Measurements from ENCODE around the gene LRRC23. TPM values are rescaled to one million over a fixed set of nuclear protein-coding genes. Genes with fewer than 3 reads are reported as not detected.

The LRRC23 gene
- total RNA-seq, 4 donors from 2014 or later: 8.7 to 16.4 (median 13.0) TPM

DNA sequence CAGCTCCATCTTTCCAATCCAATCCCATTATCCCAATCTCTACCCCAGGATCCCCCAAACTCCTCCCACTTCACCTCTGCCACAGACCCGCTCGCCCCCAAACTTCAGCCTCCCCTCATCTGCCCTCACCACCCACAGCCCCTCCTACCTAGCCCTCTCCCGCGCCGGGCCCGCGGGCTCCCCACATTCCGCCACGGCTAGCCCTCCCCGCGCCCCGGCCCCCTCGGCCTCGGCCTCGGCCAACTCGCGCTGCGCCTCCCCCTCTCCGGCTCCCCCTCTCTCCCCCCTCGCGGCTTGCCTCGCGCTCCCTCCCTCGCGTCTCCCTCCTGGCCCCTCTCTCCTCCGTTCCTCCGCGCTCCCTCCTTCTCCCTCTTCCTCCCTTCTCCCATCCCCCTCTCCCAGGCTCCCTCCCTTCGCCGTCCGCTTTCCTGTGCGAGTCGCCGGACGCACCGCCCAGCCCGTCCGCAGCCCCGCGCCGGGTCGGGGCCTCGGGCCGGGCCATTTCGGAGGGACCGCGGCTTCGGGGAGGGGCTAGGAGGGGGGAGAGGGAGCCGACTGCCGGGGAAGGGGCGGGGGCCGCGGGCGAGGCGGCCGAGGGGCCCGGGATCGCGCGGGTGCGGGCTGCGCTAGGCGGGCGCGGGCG, 22.9 kb downstream of the LRRC23 start, which contains the start of gene ATN1:
TSS of gene ATN1 (plus strand) at position 581 of the 643 bp plus-strand sequence. CDS start 6,043 bp downstream, outside the sequence.
- Histone ChIP-seq H3K36me3 (no peaks in the 10 kb centered on the region), H3K9me3 (no peaks in the 10 kb centered on the region), H3K4me3 (replicated peaks in 1 of 3) (peak within 1 kb of the TSS; percentile 54 to 97 (median 79)), H3K27ac (peak within 1 kb of the TSS; percentile 97 to 99 (median 98)), H3K27me3 (no peaks in the 10 kb centered on the region), H3K4me1 (peaks cover 42 to 57% of the 10 kb centered on the region in 2 donors)
- WGBS, 2 donors: 1 to 2% methylated on average over 31 to 34 of the region's 66 CpGs
- TF ChIP-seq POLR2A (IDR thresholded peaks at IDR 0.05): peak in 1 of 2 donors; percentile 82
- TF ChIP-seq, protein P1, sequence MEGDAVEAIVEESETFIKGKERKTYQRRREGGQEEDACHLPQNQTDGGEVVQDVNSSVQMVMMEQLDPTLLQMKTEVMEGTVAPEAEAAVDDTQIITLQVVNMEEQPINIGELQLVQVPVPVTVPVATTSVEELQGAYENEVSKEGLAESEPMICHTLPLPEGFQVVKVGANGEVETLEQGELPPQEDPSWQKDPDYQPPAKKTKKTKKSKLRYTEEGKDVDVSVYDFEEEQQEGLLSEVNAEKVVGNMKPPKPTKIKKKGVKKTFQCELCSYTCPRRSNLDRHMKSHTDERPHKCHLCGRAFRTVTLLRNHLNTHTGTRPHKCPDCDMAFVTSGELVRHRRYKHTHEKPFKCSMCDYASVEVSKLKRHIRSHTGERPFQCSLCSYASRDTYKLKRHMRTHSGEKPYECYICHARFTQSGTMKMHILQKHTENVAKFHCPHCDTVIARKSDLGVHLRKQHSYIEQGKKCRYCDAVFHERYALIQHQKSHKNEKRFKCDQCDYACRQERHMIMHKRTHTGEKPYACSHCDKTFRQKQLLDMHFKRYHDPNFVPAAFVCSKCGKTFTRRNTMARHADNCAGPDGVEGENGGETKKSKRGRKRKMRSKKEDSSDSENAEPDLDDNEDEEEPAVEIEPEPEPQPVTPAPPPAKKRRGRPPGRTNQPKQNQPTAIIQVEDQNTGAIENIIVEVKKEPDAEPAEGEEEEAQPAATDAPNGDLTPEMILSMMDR (IDR thresholded peaks at IDR 0.05): no peak
- intact Hi-C loops (cut with DNase I): no loop called here
- peak; percentile 90 for DNase-seq

DNA sequence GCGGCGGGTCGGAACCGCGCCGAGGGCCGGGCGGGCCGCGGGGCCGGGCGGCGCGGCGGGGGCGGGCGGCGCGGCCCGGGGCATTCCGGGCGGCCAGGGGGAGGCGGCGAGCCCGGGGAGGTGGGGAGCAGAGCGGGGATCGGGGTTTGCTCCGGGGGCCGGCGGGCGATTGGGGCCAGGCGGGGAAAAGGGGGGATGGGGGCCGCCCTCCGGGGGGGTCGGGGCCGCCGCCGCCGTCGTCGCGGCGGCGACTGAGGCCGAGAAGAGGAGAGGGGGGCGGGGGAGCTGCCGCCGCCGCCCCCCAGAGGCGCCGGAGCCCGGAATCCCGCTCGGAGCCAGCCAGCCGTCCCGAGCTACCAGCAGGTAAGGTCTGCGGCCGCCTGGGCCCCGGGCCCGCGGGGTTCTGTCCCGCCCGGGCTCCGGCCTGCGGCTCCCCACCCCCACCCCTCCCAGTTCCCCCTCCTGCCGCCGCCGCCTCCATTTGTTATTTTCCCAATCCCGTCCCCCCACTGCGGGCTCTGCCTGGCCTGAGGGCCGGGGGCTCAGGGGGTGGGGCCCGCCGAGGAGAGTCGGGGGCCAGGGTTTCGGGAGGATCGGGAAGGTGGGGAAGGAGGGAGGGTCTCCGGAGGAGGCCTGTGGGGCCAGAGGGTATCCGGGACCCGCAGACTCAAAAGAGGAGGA, 23.5 kb downstream of the LRRC23 start:
- Histone ChIP-seq H3K27ac (peak overlapping the region; percentile 97 to 98 (median 97)), H3K4me3 (replicated peaks in 1 of 3) (peak overlapping the region; percentile 54 to 97 (median 79)), H3K27me3 (no peaks in the 10 kb centered on the region), H3K4me1 (peaks cover 42 to 58% of the 10 kb centered on the region in 2 donors), H3K36me3 (no peaks in the 10 kb centered on the region), H3K9me3 (no peaks in the 10 kb centered on the region)
- peak; percentile 48 to 49 for DNase-seq
- intact Hi-C loops (cut with DNase I): no loop called here
- TF ChIP-seq, protein P1 (IDR thresholded peaks at IDR 0.05): no peak
- TF ChIP-seq POLR2A (IDR thresholded peaks at IDR 0.05): no peak
- WGBS, 2 donors: 1 to 2% methylated on average over 14 of the region's 79 CpGs

DNA sequence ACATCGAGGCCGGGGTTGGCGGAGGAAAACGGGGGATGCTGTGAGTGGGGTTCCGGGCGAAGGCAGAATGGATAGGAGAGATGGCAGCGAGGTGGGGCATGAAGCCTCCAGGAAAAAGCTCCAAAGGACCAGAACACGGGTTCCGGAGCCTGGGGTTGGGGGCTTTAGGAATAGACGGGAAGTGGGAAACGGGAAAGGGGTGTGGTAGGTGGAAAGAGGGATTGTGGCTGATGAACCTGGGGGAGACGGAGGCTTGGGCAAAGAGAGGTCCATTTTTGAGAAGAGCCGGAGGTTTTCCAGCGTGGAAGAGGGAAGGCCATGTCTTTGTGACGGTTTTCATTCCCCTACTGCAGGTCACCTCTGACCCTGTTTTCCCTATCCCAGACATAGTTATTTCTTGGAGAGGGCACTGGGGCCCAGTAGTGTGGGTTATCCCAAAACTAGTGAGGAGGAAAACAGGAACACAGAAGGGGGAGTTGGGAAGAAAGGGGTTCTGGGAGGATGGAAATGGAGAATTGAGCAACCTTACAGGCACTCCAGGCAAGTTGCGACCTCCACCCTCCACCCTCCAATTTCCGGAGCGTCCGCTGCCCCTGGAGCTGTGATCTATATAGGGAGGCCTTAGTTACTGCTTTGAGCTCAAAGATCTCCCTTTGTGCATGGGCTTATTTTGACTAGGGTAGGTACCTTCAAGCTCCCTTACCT, 24.2 kb downstream of the LRRC23 start:
- no peak for TF ChIP-seq POLR2A (IDR thresholded peaks at IDR 0.05)
- TF ChIP-seq, protein P1 (IDR thresholded peaks at IDR 0.05): no peak
- intact Hi-C loops (cut with DNase I): no loop called here
- Histone ChIP-seq H3K27me3 (no peaks in the 10 kb centered on the region), H3K27ac (peak overlapping the region; percentile 97 to 98 (median 97)), H3K4me3 (replicated peaks in 1 of 3) (peak overlapping the region; percentile 54 to 97 (median 79)), H3K4me1 (peaks cover 42 to 64% of the 10 kb centered on the region in 2 donors), H3K9me3 (no peaks in the 10 kb centered on the region), H3K36me3 (peaks cover 2% of the 10 kb centered on the region in 2 donors)
- WGBS, 2 donors: 5 to 8% methylated on average over 19 of the region's 19 CpGs
- no peak for DNase-seq

DNA sequence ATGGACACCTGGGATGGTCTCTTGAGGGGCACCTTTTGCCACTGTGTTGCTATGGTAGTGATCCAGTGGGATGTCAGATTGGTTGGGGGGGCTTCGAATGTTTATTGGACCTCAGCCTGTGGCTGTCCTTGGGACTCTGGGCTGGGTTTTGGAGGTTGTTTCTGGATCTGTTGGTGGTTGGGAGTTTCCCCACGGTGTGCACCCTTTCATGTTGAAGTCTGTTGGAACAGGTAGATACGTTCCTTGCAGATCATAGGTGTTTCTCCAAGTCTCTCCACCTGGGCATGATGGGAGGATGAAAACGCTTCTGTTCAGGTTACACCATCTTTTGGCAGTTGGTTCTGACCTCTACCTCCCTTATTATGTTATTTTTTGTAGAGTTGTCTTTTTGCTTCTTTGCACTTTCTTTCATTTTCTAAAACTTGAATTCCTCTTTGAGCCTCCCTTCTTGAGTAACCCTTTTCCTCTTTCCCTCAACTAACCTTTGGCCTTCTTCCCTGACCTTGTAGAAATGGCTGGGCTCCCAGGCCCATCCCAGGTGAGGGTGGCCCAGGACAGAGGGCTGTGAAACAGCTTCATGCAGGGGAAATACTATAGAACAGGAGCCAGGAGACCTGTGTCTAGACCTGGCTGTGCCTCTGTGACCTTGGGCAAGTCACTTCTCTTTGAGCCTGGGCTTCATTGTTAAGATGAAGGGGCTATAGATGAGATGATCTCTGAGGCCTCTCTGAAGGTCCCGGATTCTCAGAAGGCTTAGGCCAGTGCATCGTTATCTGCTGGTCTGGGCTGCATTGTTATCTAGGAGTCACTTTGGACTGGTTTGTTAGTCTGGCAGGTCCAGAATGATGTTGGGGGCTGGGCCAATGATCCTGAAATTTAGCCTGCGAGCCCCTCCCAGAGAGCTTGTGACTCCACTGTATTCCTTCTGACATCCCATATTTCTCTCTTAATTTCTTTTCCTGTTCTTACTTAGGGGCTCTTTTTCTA, 25.1 kb downstream of the LRRC23 start:
- intact Hi-C loops (cut with DNase I): no loop called here
- Histone ChIP-seq H3K27ac (peak overlapping the region; percentile 97 to 98 (median 97)), H3K4me1 (peaks cover 38 to 58% of the 10 kb centered on the region in 2 donors), H3K36me3 (peaks cover 10 to 11% of the 10 kb centered on the region in 2 donors), H3K27me3 (no peaks in the 10 kb centered on the region), H3K4me3 (replicated peaks in 1 of 3) (peak overlapping the region; percentile 54 to 97 (median 79)), H3K9me3 (no peaks in the 10 kb centered on the region)
- no peak for DNase-seq
- 43 to 44% methylated on average over 6 to 7 of the region's 7 CpGs for WGBS, 2 donors
- TF ChIP-seq, protein P1 (IDR thresholded peaks at IDR 0.05): no peak
- TF ChIP-seq POLR2A (IDR thresholded peaks at IDR 0.05): no peak

Measured in thyroid gland (tissue), 4 donors.